GM12878 (cell line): Measurements from ENCODE around the gene ADAD1. TPM values are rescaled to one million over a fixed set of nuclear protein-coding genes. Genes with fewer than 3 reads are reported as not detected.

Source experiments
- ATAC-seq: fragments of 200-7000 bp; cut with Tn5 transposase; 3 replicates; pipeline ENCODE4 v1.9.1; 2020; ENCODE audit warnings: mild to moderate bottlenecking, moderate library complexity
- BruUV-seq: library from RNA; stranded (reverse); fragments of 400-500 nt; replicated peaks from 2 replicates; lab custom pipeline; 2021; lab: Mats Ljungman, UMichigan
- CTCF ChIA-PET: fragments of 300-600 bp; sonication (Branson Sonifier 250); formaldehyde crosslinking; extraction: SDS; loops from one replicate; lab custom pipeline; 2021; ENCODE audit warnings: inconsistent platforms; lab: Yijun Ruan, JAX
- POLR2A ChIA-PET: fragments of 350-600 bp; formaldehyde crosslinking; extraction: SDS; loops from one replicate; lab custom pipeline; 2021; ENCODE audit warnings: inconsistent platforms; lab: Charles Lee
- RAD21 ChIA-PET: fragments of 300-600 bp; sonication (Branson Sonifier 250); formaldehyde crosslinking; loops from one replicate; lab custom pipeline; 2023; ENCODE audit warnings: antibody characterized with exemption; ENCODE audit not compliant: unreplicated experiment; lab: Charles Lee
- SMC1A ChIA-PET: fragments of 300-600 bp; sonication (Branson Sonifier 250); formaldehyde crosslinking; loops from one replicate; lab custom pipeline; 2023; ENCODE audit not compliant: unreplicated experiment, uncharacterized antibody; lab: Charles Lee
- DNase-seq: peaks from one replicate; pipeline ENCODE4 v3.0.0-alpha.2; 2011; ENCODE audit warnings: low read depth, low spot score
- FAIRE-seq: peaks from 3 replicates; lab custom pipeline; 2011; peaks lifted over from hg19 to GRCh38; lab: Jason Lieb, UNC
- H2AFZ ChIP-seq: 2 replicates; pipeline ENCODE4 v1.6.0; 2011; ENCODE audit warnings: low read depth, low read length, control low read depth; ENCODE audit not compliant: control insufficient read depth
- H3K27ac ChIP-seq: 2 replicates; pipeline ENCODE4 v1.5.1; 2011; ENCODE audit warnings: control low read depth; ENCODE audit not compliant: control insufficient read depth, insufficient read depth
- H3K27me3 ChIP-seq, 2 experiments: replicated peaks in 1 of 2; 2 replicates each; pipeline versions ENCODE4 v1.6.0 to v1.6.1; 2011; ENCODE audit warnings: low read length in 1 of 2; ENCODE audit not compliant: control insufficient read depth in 2 of 2, insufficient read depth in 2 of 2
- H3K36me3 ChIP-seq, 2 experiments: 2 replicates each; pipeline ENCODE4 v1.5.1; 2011; ENCODE audit warnings: low read length in 1 of 2; ENCODE audit not compliant: control insufficient read depth in 2 of 2, insufficient read depth in 2 of 2
- H3K4me1 ChIP-seq: 2 replicates; pipeline ENCODE4 v1.6.1; 2011; ENCODE audit warnings: mild to moderate bottlenecking, low read length, moderate library complexity, mixed read lengths; ENCODE audit not compliant: control insufficient read depth, insufficient read depth
- H3K4me2 ChIP-seq: 2 replicates; pipeline ENCODE4 v1.6.0; 2011; ENCODE audit warnings: control low read depth; ENCODE audit not compliant: control insufficient read depth, insufficient read depth
- H3K4me3 ChIP-seq: fragments of 200-600 bp; sonication (generic); 2 replicates; pipeline ENCODE4 v1.5.1; 2016
- H3K79me2 ChIP-seq: 2 replicates; pipeline ENCODE4 v1.6.0; 2011; ENCODE audit warnings: low read length; ENCODE audit not compliant: control insufficient read depth, insufficient read depth
- H3K9ac ChIP-seq: 2 replicates; pipeline ENCODE4 v1.8.0; 2011; ENCODE audit warnings: low read length, control low read depth, mixed read lengths; ENCODE audit not compliant: control insufficient read depth, insufficient read depth
- H3K9me3 ChIP-seq: replicated peaks from 3 replicates; pipeline ENCODE4 v1.5.1; 2011; ENCODE audit warnings: mild to moderate bottlenecking, low read length; ENCODE audit not compliant: control insufficient read depth, insufficient read depth
- H4K20me1 ChIP-seq: 2 replicates; pipeline ENCODE4 v1.6.0; 2011; ENCODE audit not compliant: control insufficient read depth, insufficient read depth
- CBX5 ChIP-seq: sonication (generic); IDR thresholded peaks from 2 replicates; pipeline ENCODE4 v1.6.1; 2016; ENCODE audit warnings: low read depth, moderate library complexity, mild to moderate bottlenecking, inconsistent platforms
- CREM ChIP-seq: IDR thresholded peaks from 2 replicates; pipeline ENCODE4 v1.6.1; 2014; ENCODE audit warnings: antibody characterized with exemption, low read depth
- EP300 ChIP-seq, 2 experiments: fragments of 150-350 bp in 1 of 2; IDR thresholded peaks; 2 replicates each; pipeline ENCODE4 v1.6.1; 2011 to 2012; ENCODE audit warnings: low read depth in 2 of 2, low read length in 2 of 2, borderline replicate concordance in 1 of 2, improper control_type of control experiment in 1 of 2, inconsistent platforms in 1 of 2; ENCODE audit not compliant: control insufficient read depth in 1 of 2
- GATAD2B ChIP-seq: fragments of 450-650 bp; conservative IDR thresholded peaks from 2 replicates; pipeline ENCODE4 v1.6.1; 2017; ENCODE audit warnings: low read depth, mild to moderate bottlenecking, moderate library complexity
- IRF4 ChIP-seq: IDR thresholded peaks from 2 replicates; pipeline ENCODE4 v1.6.1; 2011; ENCODE audit warnings: low read depth, low read length
- MEF2B ChIP-seq: fragments of 450-650 bp; IDR thresholded peaks from 2 replicates; pipeline ENCODE4 v1.6.1; 2018; ENCODE audit warnings: mild to moderate bottlenecking, moderate library complexity; ENCODE audit not compliant: partially characterized antibody, poor library complexity, severe bottlenecking
- MYC ChIP-seq: IDR thresholded peaks from 2 replicates; pipeline ENCODE4 v1.6.1; 2011; ENCODE audit warnings: mild to moderate bottlenecking, low read length, moderate library complexity, inconsistent platforms; ENCODE audit not compliant: insufficient read depth, insufficient replicate concordance, insufficient read length, severe bottlenecking
- PAX8 ChIP-seq: fragments of 450-650 bp; IDR thresholded peaks from 2 replicates; pipeline ENCODE4 v1.6.1; 2017; ENCODE audit warnings: mild to moderate bottlenecking, moderate library complexity
- PBX3 ChIP-seq: IDR thresholded peaks from 2 replicates; pipeline ENCODE4 v1.6.1; 2011; ENCODE audit warnings: mild to moderate bottlenecking, low read depth, low read length, moderate library complexity; ENCODE audit not compliant: insufficient replicate concordance
- RCOR1 ChIP-seq: conservative IDR thresholded peaks from 2 replicates; pipeline ENCODE4 v1.6.1; 2012; ENCODE audit warnings: low read depth, low read length, improper control_type of control experiment
- SMARCA5 ChIP-seq: fragments of 450-650 bp; IDR thresholded peaks from 2 replicates; pipeline ENCODE4 v1.6.1; 2017; ENCODE audit warnings: mild to moderate bottlenecking
- ZNF687 ChIP-seq: fragments of 450-650 bp; IDR thresholded peaks from 2 replicates; pipeline ENCODE4 v1.6.1; 2017; ENCODE audit warnings: mild to moderate bottlenecking, moderate library complexity
- WGBS: methylation state at CpG from one replicate; pipeline ENCODE4 v1.1.6; 2016; ENCODE audit warnings: low lambda C conversion rate; ENCODE audit not compliant: insufficient replicate concordance, insufficient coverage; ENCODE audit errors: missing lambda C conversion rate; 5-methylcytosine and 5-hydroxymethylcytosine counted together
- in situ Hi-C: fragments of 300-500 bp; cut with MboI; formaldehyde crosslinking; loops from 9 replicates; pipeline ENCODE4 v1.14.3; 2018; ENCODE audit warnings: mixed read lengths
- intact Hi-C: fragments of 100-400 bp; cut with micrococcal nuclease; formaldehyde crosslinking; loops from one replicate; pipeline ENCODE4 v1.14.2; 2022; ENCODE audit not compliant: unreplicated experiment
- polyA plus RNA-seq, 11 experiments: library from polyadenylated mRNA; depleted of rRNA in 4 of 11; unstranded in 6 of 11; stranded (reverse) in 5 of 11; fragments of >200 nt; fragmentation: Nextera tagmentation in 4 of 11; fragmentation: Illumina TruSeq in 1 of 11; extraction: Ambion mirVana in 4 of 11; extraction: Trizol in 1 of 11; gene quantifications; 1 replicate in 1 of 11; 2 replicates in 10 of 11; pipeline versions ENCODE4 v1.2.1 to v1.2.3, GENCODE V29; 2011 to 2016; ENCODE audit warnings: inconsistent platforms in 2 of 11, missing spikeins in 2 of 11, low read depth in 1 of 11
- total RNA-seq, 4 experiments: library from RNA; depleted of rRNA in 3 of 4; stranded (reverse); fragments of >200 nt in 3 of 4; fragmentation: Illumina TruSeq in 1 of 4; extraction: Trizol in 1 of 4; gene quantifications; 2 replicates each; pipeline versions ENCODE4 v1.2.1 to v1.2.3, GENCODE V29; 2013 to 2021
- TF ChIP-seq, protein P1 (sequence below): fragments of 450-650 bp; IDR thresholded peaks from 2 replicates; pipeline ENCODE4 v1.6.1; 2016; ENCODE audit warnings: mild to moderate bottlenecking, moderate library complexity, borderline replicate concordance

Gene ADAD1
- total and polyA plus RNA-seq, 10 of the 15 experiments (the other 5 are each of a cell fraction or from before 2014, with no cell fraction given): not detected

GRCh38 chr4:122393276-122393675 lies 14.5 kb downstream of the ADAD1 start:
- H3K4me3 ChIP-seq: no peak overlapping the region
- no peak for FAIRE-seq
- SMC1A ChIA-PET: interaction anchor here (0.7 kb wide), 1 partner anchor 443 kb away, joined by 3 read pairs; no protein-coding TSS in a partner anchor
- no peak overlapping the region for H3K4me2 ChIP-seq
- intact Hi-C loops (no loop called here), in situ Hi-C loops (no loop called here)
- CTCF ChIA-PET: interaction anchor here (1.1 kb wide), 1 partner anchor 185 kb away, joined by 3 read pairs; no protein-coding TSS in a partner anchor
- BruUV-seq: no TSS peak
- no peaks in the 10 kb centered on the region for H3K36me3 ChIP-seq
- H3K9me3 ChIP-seq: no peaks in the 10 kb centered on the region
- no peak overlapping the region for H3K27ac ChIP-seq
- H4K20me1 ChIP-seq: no peaks in the 10 kb centered on the region
- no peak overlapping the region for H3K9ac ChIP-seq
- POLR2A ChIA-PET: interaction anchor here (0.6 kb wide), 1 partner anchor 756 kb away, joined by 3 read pairs; no protein-coding TSS in a partner anchor
- H3K79me2 ChIP-seq: no peaks in the 10 kb centered on the region
- no peaks in the 10 kb centered on the region for H3K4me1 ChIP-seq
- RAD21 ChIA-PET: no interaction called here
- no peak for ATAC-seq
- DNase-seq: no peak
- H3K27me3 ChIP-seq: no peaks in the 10 kb centered on the region
- no peak overlapping the region for H2AFZ ChIP-seq
- WGBS: 0% methylated on average over 1 of the region's 1 CpG
- no peak for TF ChIP-seq PBX3
- TF ChIP-seq SMARCA5: no peak
- TF ChIP-seq EP300 (IDR thresholded peaks at IDR 0.05; ENCODE audit: borderline replicate concordance in 1 of 2, control insufficient read depth in 1 of 2, low read depth in 2 of 2, low read length in 2 of 2): no peak
- no peak for TF ChIP-seq RCOR1
- no peak for TF ChIP-seq PAX8
- TF ChIP-seq GATAD2B: no peak
- TF ChIP-seq CREM: no peak
- TF ChIP-seq MYC: no peak
- no peak for TF ChIP-seq ZNF687
- TF ChIP-seq MEF2B: no peak
- TF ChIP-seq, protein P1, sequence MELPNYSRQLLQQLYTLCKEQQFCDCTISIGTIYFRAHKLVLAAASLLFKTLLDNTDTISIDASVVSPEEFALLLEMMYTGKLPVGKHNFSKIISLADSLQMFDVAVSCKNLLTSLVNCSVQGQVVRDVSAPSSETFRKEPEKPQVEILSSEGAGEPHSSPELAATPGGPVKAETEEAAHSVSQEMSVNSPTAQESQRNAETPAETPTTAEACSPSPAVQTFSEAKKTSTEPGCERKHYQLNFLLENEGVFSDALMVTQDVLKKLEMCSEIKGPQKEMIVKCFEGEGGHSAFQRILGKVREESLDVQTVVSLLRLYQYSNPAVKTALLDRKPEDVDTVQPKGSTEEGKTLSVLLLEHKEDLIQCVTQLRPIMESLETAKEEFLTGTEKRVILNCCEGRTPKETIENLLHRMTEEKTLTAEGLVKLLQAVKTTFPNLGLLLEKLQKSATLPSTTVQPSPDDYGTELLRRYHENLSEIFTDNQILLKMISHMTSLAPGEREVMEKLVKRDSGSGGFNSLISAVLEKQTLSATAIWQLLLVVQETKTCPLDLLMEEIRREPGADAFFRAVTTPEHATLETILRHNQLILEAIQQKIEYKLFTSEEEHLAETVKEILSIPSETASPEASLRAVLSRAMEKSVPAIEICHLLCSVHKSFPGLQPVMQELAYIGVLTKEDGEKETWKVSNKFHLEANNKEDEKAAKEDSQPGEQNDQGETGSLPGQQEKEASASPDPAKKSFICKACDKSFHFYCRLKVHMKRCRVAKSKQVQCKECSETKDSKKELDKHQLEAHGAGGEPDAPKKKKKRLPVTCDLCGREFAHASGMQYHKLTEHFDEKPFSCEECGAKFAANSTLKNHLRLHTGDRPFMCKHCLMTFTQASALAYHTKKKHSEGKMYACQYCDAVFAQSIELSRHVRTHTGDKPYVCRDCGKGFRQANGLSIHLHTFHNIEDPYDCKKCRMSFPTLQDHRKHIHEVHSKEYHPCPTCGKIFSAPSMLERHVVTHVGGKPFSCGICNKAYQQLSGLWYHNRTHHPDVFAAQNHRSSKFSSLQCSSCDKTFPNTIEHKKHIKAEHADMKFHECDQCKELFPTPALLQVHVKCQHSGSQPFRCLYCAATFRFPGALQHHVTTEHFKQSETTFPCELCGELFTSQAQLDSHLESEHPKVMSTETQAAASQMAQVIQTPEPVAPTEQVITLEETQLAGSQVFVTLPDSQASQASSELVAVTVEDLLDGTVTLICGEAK: no peak
- TF ChIP-seq CBX5: no peak
- TF ChIP-seq IRF4: no peak
